Measurements from ENCODE around the gene SMCO2. TPM values are rescaled to one million over a fixed set of nuclear protein-coding genes. Genes with fewer than 3 reads are reported as not detected.

Gene SMCO2
- total RNA-seq, 1 experiment from 2014 or later: 0.36 TPM

DNA sequence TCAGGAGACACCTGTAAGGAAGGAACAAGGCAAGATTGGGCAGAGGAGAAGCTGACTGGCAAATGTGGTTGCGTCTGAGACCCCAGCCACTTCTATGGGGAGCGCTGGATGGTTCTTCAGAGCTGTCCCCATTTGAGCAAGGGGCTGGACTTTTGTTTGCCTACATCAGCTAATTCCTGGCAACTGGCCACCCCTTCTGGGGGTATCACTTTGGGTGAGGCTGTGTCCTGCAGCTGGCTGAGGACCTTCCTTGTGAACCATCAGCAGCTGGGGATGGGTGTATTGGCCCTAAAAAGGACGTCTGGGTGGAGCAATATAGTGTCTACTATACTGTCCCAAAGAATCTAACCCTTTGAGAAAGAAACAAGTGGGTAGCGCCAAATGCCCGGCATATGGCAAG, 101.1 kb downstream of the SMCO2 start:
- no peaks in the 10 kb centered on the region for H3K36me3 ChIP-seq (ENCODE audit: control insufficient read depth, insufficient read depth, low read length)
- no TSS peak for BruUV-seq (replicated peaks)
- H3K9me3 ChIP-seq (ENCODE audit: control insufficient read depth, insufficient read depth, low read depth, low read length): no peaks in the 10 kb centered on the region
- no peak for ATAC-seq
- TF ChIP-seq, protein P1, sequence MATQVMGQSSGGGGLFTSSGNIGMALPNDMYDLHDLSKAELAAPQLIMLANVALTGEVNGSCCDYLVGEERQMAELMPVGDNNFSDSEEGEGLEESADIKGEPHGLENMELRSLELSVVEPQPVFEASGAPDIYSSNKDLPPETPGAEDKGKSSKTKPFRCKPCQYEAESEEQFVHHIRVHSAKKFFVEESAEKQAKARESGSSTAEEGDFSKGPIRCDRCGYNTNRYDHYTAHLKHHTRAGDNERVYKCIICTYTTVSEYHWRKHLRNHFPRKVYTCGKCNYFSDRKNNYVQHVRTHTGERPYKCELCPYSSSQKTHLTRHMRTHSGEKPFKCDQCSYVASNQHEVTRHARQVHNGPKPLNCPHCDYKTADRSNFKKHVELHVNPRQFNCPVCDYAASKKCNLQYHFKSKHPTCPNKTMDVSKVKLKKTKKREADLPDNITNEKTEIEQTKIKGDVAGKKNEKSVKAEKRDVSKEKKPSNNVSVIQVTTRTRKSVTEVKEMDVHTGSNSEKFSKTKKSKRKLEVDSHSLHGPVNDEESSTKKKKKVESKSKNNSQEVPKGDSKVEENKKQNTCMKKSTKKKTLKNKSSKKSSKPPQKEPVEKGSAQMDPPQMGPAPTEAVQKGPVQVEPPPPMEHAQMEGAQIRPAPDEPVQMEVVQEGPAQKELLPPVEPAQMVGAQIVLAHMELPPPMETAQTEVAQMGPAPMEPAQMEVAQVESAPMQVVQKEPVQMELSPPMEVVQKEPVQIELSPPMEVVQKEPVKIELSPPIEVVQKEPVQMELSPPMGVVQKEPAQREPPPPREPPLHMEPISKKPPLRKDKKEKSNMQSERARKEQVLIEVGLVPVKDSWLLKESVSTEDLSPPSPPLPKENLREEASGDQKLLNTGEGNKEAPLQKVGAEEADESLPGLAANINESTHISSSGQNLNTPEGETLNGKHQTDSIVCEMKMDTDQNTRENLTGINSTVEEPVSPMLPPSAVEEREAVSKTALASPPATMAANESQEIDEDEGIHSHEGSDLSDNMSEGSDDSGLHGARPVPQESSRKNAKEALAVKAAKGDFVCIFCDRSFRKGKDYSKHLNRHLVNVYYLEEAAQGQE (IDR thresholded peaks at IDR 0.05; ENCODE audit: insufficient read depth in 1 of 2, low read depth in 2 of 2, low read length in 1 of 2): no peak
- TF ChIP-seq POLR2AphosphoS5 (IDR thresholded peaks at IDR 0.05; ENCODE audit: low read depth, low read length) (no peak), TCF7L2 (IDR thresholded peaks at IDR 0.05; ENCODE audit: low read depth, low read length) (no peak), SIN3A (IDR thresholded peaks at IDR 0.05; ENCODE audit: borderline replicate concordance, insufficient read depth, low read depth, low read length) (no peak)
- TF ChIP-seq, protein P2, sequence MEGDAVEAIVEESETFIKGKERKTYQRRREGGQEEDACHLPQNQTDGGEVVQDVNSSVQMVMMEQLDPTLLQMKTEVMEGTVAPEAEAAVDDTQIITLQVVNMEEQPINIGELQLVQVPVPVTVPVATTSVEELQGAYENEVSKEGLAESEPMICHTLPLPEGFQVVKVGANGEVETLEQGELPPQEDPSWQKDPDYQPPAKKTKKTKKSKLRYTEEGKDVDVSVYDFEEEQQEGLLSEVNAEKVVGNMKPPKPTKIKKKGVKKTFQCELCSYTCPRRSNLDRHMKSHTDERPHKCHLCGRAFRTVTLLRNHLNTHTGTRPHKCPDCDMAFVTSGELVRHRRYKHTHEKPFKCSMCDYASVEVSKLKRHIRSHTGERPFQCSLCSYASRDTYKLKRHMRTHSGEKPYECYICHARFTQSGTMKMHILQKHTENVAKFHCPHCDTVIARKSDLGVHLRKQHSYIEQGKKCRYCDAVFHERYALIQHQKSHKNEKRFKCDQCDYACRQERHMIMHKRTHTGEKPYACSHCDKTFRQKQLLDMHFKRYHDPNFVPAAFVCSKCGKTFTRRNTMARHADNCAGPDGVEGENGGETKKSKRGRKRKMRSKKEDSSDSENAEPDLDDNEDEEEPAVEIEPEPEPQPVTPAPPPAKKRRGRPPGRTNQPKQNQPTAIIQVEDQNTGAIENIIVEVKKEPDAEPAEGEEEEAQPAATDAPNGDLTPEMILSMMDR (IDR thresholded peaks at IDR 0.05): no peak
- intact Hi-C loops (cut with micrococcal nuclease; ENCODE audit: unreplicated experiment): no loop called here
- H3K27ac ChIP-seq (ENCODE audit: low read length): peak overlapping the region; percentile 97
- ChIA-PET CTCF (no interaction called here), POLR2A (no interaction called here)
- H3K4me1 ChIP-seq (ENCODE audit: control insufficient read depth, insufficient read depth, low read length): peaks cover 67% of the 10 kb centered on the region
- in situ Hi-C loops (cut with HindIII; ENCODE audit: low pct_unique_long_range_greater_than_20kb, low sequenced_read_pairs): no loop called here
- no peak for DNase-seq (ENCODE audit: low read depth, low spot score)
- no peak overlapping the region for H3K4me3 ChIP-seq (ENCODE audit: low read depth in 2 of 2, low read length in 2 of 2)
- no peaks in the 10 kb centered on the region for H3K27me3 ChIP-seq (ENCODE audit: control insufficient read depth, insufficient read depth, low read length)

- no peak for DNase-seq (ENCODE audit: low read depth, low spot score)
- Histone ChIP-seq H3K4me3 (ENCODE audit: low read depth in 2 of 2, low read length in 2 of 2) (no peak overlapping the region), H3K27ac (ENCODE audit: low read length) (peak overlapping the region; percentile 97), H3K27me3 (ENCODE audit: control insufficient read depth, insufficient read depth, low read length) (no peaks in the 10 kb centered on the region), H3K9me3 (ENCODE audit: control insufficient read depth, insufficient read depth, low read depth, low read length) (no peaks in the 10 kb centered on the region), H3K4me1 (ENCODE audit: control insufficient read depth, insufficient read depth, low read length) (peaks cover 74% of the 10 kb centered on the region), H3K36me3 (ENCODE audit: control insufficient read depth, insufficient read depth, low read length) (no peaks in the 10 kb centered on the region)
- ChIA-PET CTCF (interaction anchor here (0.5 kb wide), 1 partner anchor 242 kb away, joined by 6 read pairs; no protein-coding TSS in a partner anchor), POLR2A (interaction anchor here (0.7 kb wide), 1 partner anchor 1005 kb away, joined by 3 read pairs; no protein-coding TSS in a partner anchor)
- BruUV-seq (replicated peaks): no TSS peak
- in situ Hi-C loops (cut with HindIII; ENCODE audit: low pct_unique_long_range_greater_than_20kb, low sequenced_read_pairs) (no loop called here), intact Hi-C loops (cut with micrococcal nuclease; ENCODE audit: unreplicated experiment) (no loop called here)
- ATAC-seq: no peak
- TF ChIP-seq, protein P2 (IDR thresholded peaks at IDR 0.05): no peak
- no peak for TF ChIP-seq TCF7L2 (IDR thresholded peaks at IDR 0.05; ENCODE audit: low read depth, low read length)
- no peak for TF ChIP-seq SIN3A (IDR thresholded peaks at IDR 0.05; ENCODE audit: borderline replicate concordance, insufficient read depth, low read depth, low read length)
- no peak for TF ChIP-seq POLR2AphosphoS5 (IDR thresholded peaks at IDR 0.05; ENCODE audit: low read depth, low read length)
- TF ChIP-seq, protein P1 (IDR thresholded peaks at IDR 0.05; ENCODE audit: insufficient read depth in 1 of 2, low read depth in 2 of 2, low read length in 1 of 2): no peak
These were observed 102.0 kb downstream of the SMCO2 start for GRCh38 chr12:27548301-27549199.

All from Panc1 (cell line).